Stimulated activated effector memory CD8-positive, alpha-beta T cell treated with anti-CD3 and anti-CD28 coated beads, Interleukin-12 subunit alpha, Interleukin-12 subunit beta, amount 100 ng/mL, for 72 hours (primary cell): ENCODE measurements around the gene TCF7L2.

Source experiments
- ATAC-seq: fragments of 150-1000 bp; cut with Tn5 transposase; 2 replicates; pipeline ENCODE4 v1.10.0; 2021
- DNase-seq, 2 donors: peaks; one replicate each; pipeline ENCODE4 v3.0.0; 2021 to 2022; ENCODE audit warnings: low spot score in 2 of 2
- H3K27ac Mint-ChIP-seq: one replicate; pipeline ENCODE4 v1.8.0; 2022; ENCODE audit warnings: mild to moderate bottlenecking, mixed read lengths
- H3K36me3 Mint-ChIP-seq: one replicate; pipeline ENCODE4 v1.8.0; 2022; ENCODE audit warnings: mild to moderate bottlenecking, mixed read lengths
- H3K4me1 Mint-ChIP-seq: one replicate; pipeline ENCODE4 v1.8.0; 2022; ENCODE audit warnings: mixed read lengths
- H3K4me3 Mint-ChIP-seq: one replicate; pipeline ENCODE4 v1.8.0; 2022; ENCODE audit warnings: mild to moderate bottlenecking, mixed read lengths
- H3K9me3 Mint-ChIP-seq: one replicate; pipeline ENCODE4 v1.8.0; 2022; ENCODE audit warnings: mixed read lengths

Gene TCF7L2

GRCh38 chr10:112990271-112990670 lies 40.2 kb downstream of the TCF7L2 start:
- Mint-ChIP-seq H3K36me3 (no peaks in the 10 kb centered on the region), H3K9me3 (no peaks in the 10 kb centered on the region), H3K27ac (no peak overlapping the region), H3K4me1 (peaks cover 25% of the 10 kb centered on the region), H3K4me3 (no peak overlapping the region)
- ATAC-seq: no peak
- DNase-seq: no peak

GRCh38 chr10:112991888-112992491 lies 41.9 kb downstream of the TCF7L2 start:
- DNase-seq (no peak), ATAC-seq (no peak)
- H3K27ac Mint-ChIP-seq: no peak overlapping the region
- H3K36me3 Mint-ChIP-seq: no peaks in the 10 kb centered on the region
- H3K4me3 Mint-ChIP-seq: no peak overlapping the region
- H3K4me1 Mint-ChIP-seq: peaks cover 8% of the 10 kb centered on the region
- no peaks in the 10 kb centered on the region for H3K9me3 Mint-ChIP-seq

GRCh38 chr10:112996462-112996861 lies 46.4 kb downstream of the TCF7L2 start:
- no peak overlapping the region for H3K4me3 Mint-ChIP-seq
- ATAC-seq (no peak), DNase-seq (no peak)
- H3K27ac Mint-ChIP-seq: no peak overlapping the region
- no peaks in the 10 kb centered on the region for H3K9me3 Mint-ChIP-seq
- peaks cover 5% of the 10 kb centered on the region for H3K4me1 Mint-ChIP-seq
- H3K36me3 Mint-ChIP-seq: no peaks in the 10 kb centered on the region

- no peaks in the 10 kb centered on the region for H3K36me3 Mint-ChIP-seq
These were observed 49.1 kb downstream of the TCF7L2 start for GRCh38 chr10:112999102-112999501.

GRCh38 chr10:113000442-113000841 lies 50.4 kb downstream of the TCF7L2 start:
- ATAC-seq (no peak), DNase-seq (no peak)
- Mint-ChIP-seq H3K9me3 (no peaks in the 10 kb centered on the region), H3K4me3 (no peak overlapping the region), H3K36me3 (no peaks in the 10 kb centered on the region), H3K4me1 (peaks cover 8% of the 10 kb centered on the region), H3K27ac (no peak overlapping the region)

More at GRCh38 chr10:112999102-112999501, 49.1 kb downstream of the TCF7L2 start:
- no peaks in the 10 kb centered on the region for H3K9me3 Mint-ChIP-seq
- DNase-seq: no peak
- no peak for ATAC-seq
- no peak overlapping the region for H3K27ac Mint-ChIP-seq
- H3K4me3 Mint-ChIP-seq: no peak overlapping the region
- no peaks in the 10 kb centered on the region for H3K4me1 Mint-ChIP-seq

GRCh38 chr10:113000876-113001598 lies 51.0 kb downstream of the TCF7L2 start:
- Mint-ChIP-seq H3K27ac (no peak overlapping the region), H3K36me3 (no peaks in the 10 kb centered on the region), H3K4me3 (no peak overlapping the region), H3K9me3 (no peaks in the 10 kb centered on the region), H3K4me1 (peaks cover 14% of the 10 kb centered on the region)
- no peak for ATAC-seq
- DNase-seq: no peak

GRCh38 chr10:113001599-113002448 lies 51.8 kb downstream of the TCF7L2 start:
- no peak overlapping the region for H3K4me3 Mint-ChIP-seq
- H3K9me3 Mint-ChIP-seq: no peaks in the 10 kb centered on the region
- DNase-seq (no peak), ATAC-seq (no peak)
- H3K36me3 Mint-ChIP-seq: no peaks in the 10 kb centered on the region
- H3K27ac Mint-ChIP-seq: no peak overlapping the region
- peaks cover 22% of the 10 kb centered on the region for H3K4me1 Mint-ChIP-seq

- H3K4me3 Mint-ChIP-seq: no peak overlapping the region
- H3K27ac Mint-ChIP-seq: no peak overlapping the region
- no peaks in the 10 kb centered on the region for H3K9me3 Mint-ChIP-seq
- DNase-seq (no peak), ATAC-seq (no peak)
- no peaks in the 10 kb centered on the region for H3K36me3 Mint-ChIP-seq
- peaks cover 28% of the 10 kb centered on the region for H3K4me1 Mint-ChIP-seq
These were observed 52.4 kb downstream of the TCF7L2 start for GRCh38 chr10:113002449-113002777.

- ATAC-seq: no peak
- no peaks in the 10 kb centered on the region for H3K9me3 Mint-ChIP-seq
- no peak for DNase-seq
- H3K36me3 Mint-ChIP-seq: no peaks in the 10 kb centered on the region
- peaks cover 34% of the 10 kb centered on the region for H3K4me1 Mint-ChIP-seq
- no peak overlapping the region for H3K4me3 Mint-ChIP-seq
- H3K27ac Mint-ChIP-seq: no peak overlapping the region
These were observed 53.0 kb downstream of the TCF7L2 start for GRCh38 chr10:113003052-113003451.

GRCh38 chr10:113004069-113004618 lies 54.1 kb downstream of the TCF7L2 start:
- ATAC-seq: no peak
- H3K4me3 Mint-ChIP-seq: no peak overlapping the region
- no peak overlapping the region for H3K27ac Mint-ChIP-seq
- DNase-seq: no peak
- H3K36me3 Mint-ChIP-seq: no peaks in the 10 kb centered on the region
- no peaks in the 10 kb centered on the region for H3K9me3 Mint-ChIP-seq
- H3K4me1 Mint-ChIP-seq: peaks cover 45% of the 10 kb centered on the region

GRCh38 chr10:113005380-113005779 lies 55.3 kb downstream of the TCF7L2 start:
- ATAC-seq: peak; percentile 50
- H3K36me3 Mint-ChIP-seq: no peaks in the 10 kb centered on the region
- H3K4me3 Mint-ChIP-seq: peak overlapping the region; percentile 29

GRCh38 chr10:113006656-113007342 lies 56.8 kb downstream of the TCF7L2 start:
- DNase-seq: no peak
- Mint-ChIP-seq H3K4me3 (peak overlapping the region; percentile 53), H3K9me3 (no peaks in the 10 kb centered on the region), H3K4me1 (peaks cover 45% of the 10 kb centered on the region), H3K27ac (no peak overlapping the region), H3K36me3 (no peaks in the 10 kb centered on the region)
- ATAC-seq: peak; percentile 60

More at GRCh38 chr10:113005380-113005779, 55.3 kb downstream of the TCF7L2 start:
- Mint-ChIP-seq H3K9me3 (no peaks in the 10 kb centered on the region), H3K4me1 (peaks cover 45% of the 10 kb centered on the region), H3K27ac (no peak overlapping the region)
- DNase-seq: no peak

GRCh38 chr10:113007343-113007771 lies 57.3 kb downstream of the TCF7L2 start:
- no peaks in the 10 kb centered on the region for H3K9me3 Mint-ChIP-seq
- peak; percentile 71 for ATAC-seq
- DNase-seq: no peak
- H3K36me3 Mint-ChIP-seq: no peaks in the 10 kb centered on the region
- no peak overlapping the region for H3K27ac Mint-ChIP-seq
- peaks cover 45% of the 10 kb centered on the region for H3K4me1 Mint-ChIP-seq
- H3K4me3 Mint-ChIP-seq: peak overlapping the region; percentile 53

- no peak for DNase-seq
- ATAC-seq: peak; percentile 60
- H3K4me3 Mint-ChIP-seq: peak overlapping the region; percentile 53
- no peaks in the 10 kb centered on the region for H3K9me3 Mint-ChIP-seq
- H3K27ac Mint-ChIP-seq: no peak overlapping the region
- H3K4me1 Mint-ChIP-seq: peaks cover 45% of the 10 kb centered on the region
- H3K36me3 Mint-ChIP-seq: no peaks in the 10 kb centered on the region
These were observed 57.8 kb downstream of the TCF7L2 start for GRCh38 chr10:113007821-113008220.
